ENCODE measurements around the gene C5AR2. TPM values are rescaled to one million over a fixed set of nuclear protein-coding genes. Genes with fewer than 3 reads are reported as not detected.
"Not testable (repeated sequence)": the region's sequence is repeated elsewhere in the genome, so short reads cannot be mapped to it uniquely, and the experiment has no call there.

The C5AR2 gene
- total RNA-seq, 1 donor from 2014 or later: 0.07 TPM

DNA sequence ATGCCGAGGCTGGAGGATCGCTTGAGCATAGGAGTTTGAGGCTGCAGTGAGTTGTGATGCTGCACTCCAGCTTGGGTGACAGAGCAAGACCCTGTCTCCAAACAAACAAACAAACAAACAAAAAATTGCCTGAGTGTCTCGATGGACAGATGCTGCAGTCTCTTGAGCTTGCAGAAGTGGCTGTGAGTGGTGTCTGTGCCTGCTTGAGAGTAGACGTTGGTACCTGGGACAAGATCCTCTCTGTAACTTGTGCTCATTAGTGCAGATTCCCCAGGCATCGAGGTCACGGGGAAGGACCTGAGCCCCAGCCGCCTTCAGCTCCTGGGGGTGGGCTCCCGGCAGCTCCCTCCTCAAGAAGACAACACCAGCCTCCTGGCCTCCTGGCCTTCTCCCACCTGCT, 8.6 kb upstream of the C5AR2 start:
- TF ChIP-seq, protein P1, sequence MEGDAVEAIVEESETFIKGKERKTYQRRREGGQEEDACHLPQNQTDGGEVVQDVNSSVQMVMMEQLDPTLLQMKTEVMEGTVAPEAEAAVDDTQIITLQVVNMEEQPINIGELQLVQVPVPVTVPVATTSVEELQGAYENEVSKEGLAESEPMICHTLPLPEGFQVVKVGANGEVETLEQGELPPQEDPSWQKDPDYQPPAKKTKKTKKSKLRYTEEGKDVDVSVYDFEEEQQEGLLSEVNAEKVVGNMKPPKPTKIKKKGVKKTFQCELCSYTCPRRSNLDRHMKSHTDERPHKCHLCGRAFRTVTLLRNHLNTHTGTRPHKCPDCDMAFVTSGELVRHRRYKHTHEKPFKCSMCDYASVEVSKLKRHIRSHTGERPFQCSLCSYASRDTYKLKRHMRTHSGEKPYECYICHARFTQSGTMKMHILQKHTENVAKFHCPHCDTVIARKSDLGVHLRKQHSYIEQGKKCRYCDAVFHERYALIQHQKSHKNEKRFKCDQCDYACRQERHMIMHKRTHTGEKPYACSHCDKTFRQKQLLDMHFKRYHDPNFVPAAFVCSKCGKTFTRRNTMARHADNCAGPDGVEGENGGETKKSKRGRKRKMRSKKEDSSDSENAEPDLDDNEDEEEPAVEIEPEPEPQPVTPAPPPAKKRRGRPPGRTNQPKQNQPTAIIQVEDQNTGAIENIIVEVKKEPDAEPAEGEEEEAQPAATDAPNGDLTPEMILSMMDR (IDR thresholded peaks at IDR 0.05): no peak
- Mint-ChIP-seq H3K4me1 (ENCODE audit: low read depth) (no peaks in the 10 kb centered on the region), H3K36me3 (ENCODE audit: low read depth) (peaks cover 8% of the 10 kb centered on the region), H3K27me3 (ENCODE audit: low read depth) (no peaks in the 10 kb centered on the region), H3K27ac (ENCODE audit: unreplicated experiment) (no peak overlapping the region), H3K4me3 (ENCODE audit: unreplicated experiment) (no peak overlapping the region), H3K9me3 (ENCODE audit: low read depth) (no peaks in the 10 kb centered on the region)
- no peak for DNase-seq (ENCODE audit: low spot score)

- Mint-ChIP-seq H3K9me3 (ENCODE audit: low read depth) (no peaks in the 10 kb centered on the region), H3K27me3 (ENCODE audit: low read depth) (no peaks in the 10 kb centered on the region), H3K4me3 (ENCODE audit: unreplicated experiment) (no peak overlapping the region), H3K4me1 (ENCODE audit: low read depth) (no peaks in the 10 kb centered on the region), H3K27ac (ENCODE audit: unreplicated experiment) (no peak overlapping the region), H3K36me3 (ENCODE audit: low read depth) (peaks cover 8% of the 10 kb centered on the region)
- no peak for DNase-seq (ENCODE audit: low spot score)
- TF ChIP-seq, protein P1 (IDR thresholded peaks at IDR 0.05): no peak
Observed at GRCh38 chr19:47323872-47324271, 8.1 kb upstream of the C5AR2 start.

DNA sequence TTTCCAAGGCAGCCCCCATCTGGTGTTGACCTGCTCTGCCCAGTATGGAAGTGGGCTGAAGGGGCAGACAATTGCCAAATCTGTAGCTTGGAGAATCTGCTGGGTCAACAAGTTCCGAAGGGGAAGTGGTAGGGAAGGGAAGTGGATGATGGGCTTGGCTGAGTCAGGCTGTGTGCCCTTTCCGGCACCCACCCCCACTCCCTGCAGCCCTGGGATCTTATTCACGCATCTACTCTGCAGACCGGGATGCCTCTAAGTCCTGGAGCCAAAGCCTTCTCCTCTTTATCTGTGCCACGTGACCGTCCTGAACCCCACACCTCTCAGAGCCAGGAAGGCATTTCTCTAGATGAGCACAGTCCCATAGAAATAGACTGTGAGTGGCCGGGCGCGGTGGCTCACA, 7.5 kb upstream of the C5AR2 start:
- Mint-ChIP-seq H3K27ac (ENCODE audit: unreplicated experiment) (no peak overlapping the region), H3K27me3 (ENCODE audit: low read depth) (no peaks in the 10 kb centered on the region), H3K4me3 (ENCODE audit: unreplicated experiment) (no peak overlapping the region), H3K9me3 (ENCODE audit: low read depth) (no peaks in the 10 kb centered on the region), H3K36me3 (ENCODE audit: low read depth) (peaks cover 8% of the 10 kb centered on the region), H3K4me1 (ENCODE audit: low read depth) (no peaks in the 10 kb centered on the region)
- DNase-seq (ENCODE audit: low spot score): no peak
- TF ChIP-seq, protein P1 (IDR thresholded peaks at IDR 0.05): no peak

DNA sequence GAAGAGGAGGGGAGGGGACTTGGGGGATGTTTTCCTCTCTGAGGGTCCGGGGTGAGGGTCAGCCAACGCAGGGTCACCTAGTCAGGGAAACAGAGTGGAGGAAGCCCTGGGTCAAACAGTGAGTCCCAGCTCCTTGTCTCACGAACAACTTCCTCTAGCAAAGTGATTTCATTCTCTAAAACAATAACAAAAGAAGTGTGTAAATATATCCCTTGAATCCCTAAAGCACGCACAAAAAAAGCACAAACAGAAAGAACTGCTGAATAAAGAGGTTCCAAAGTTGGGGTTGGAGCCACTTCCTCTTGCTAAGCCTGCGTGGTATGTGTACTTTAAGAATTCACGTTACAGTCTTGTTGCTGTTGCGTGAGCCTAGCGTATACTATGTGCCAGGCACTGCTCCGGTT, 1.5 kb upstream of the C5AR2 start:
- H3K27ac Mint-ChIP-seq (ENCODE audit: unreplicated experiment): peak overlapping the region; percentile 57
- TF ChIP-seq, protein P1 (IDR thresholded peaks at IDR 0.05): no peak
- H3K4me3 Mint-ChIP-seq (ENCODE audit: unreplicated experiment): no peak overlapping the region
- no peaks in the 10 kb centered on the region for H3K36me3 Mint-ChIP-seq (ENCODE audit: low read depth)
- H3K27me3 Mint-ChIP-seq (ENCODE audit: low read depth): peaks cover 2% of the 10 kb centered on the region
- H3K4me1 Mint-ChIP-seq (ENCODE audit: low read depth): peaks cover 14% of the 10 kb centered on the region
- DNase-seq (ENCODE audit: low spot score): no peak
- no peaks in the 10 kb centered on the region for H3K9me3 Mint-ChIP-seq (ENCODE audit: low read depth)

DNA sequence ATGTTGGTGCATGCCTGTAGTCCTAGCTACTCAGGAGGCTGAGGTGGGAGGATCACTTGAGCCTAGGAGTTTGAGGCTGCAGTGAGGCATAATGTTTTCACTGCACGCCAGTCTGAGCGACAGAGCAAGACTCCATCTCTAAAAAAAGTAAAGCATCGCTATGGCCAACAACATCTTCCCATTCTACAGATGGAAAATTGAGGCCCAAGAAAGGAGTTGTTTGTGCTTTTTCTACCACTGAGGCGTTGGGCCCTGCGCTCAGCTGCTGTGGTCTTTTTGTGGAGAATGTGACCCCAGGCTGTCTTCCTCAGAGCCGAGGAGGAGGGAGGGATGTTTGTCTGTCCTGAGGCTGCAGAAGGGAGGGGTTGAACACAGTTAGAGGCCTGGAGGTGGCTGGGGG, 485 bp upstream of the C5AR2 start:
- TF ChIP-seq, protein P1 (IDR thresholded peaks at IDR 0.05): no peak
- Mint-ChIP-seq H3K36me3 (ENCODE audit: low read depth) (no peaks in the 10 kb centered on the region), H3K4me1 (ENCODE audit: low read depth) (peaks cover 14% of the 10 kb centered on the region), H3K9me3 (ENCODE audit: low read depth) (no peaks in the 10 kb centered on the region), H3K4me3 (ENCODE audit: unreplicated experiment) (no peak overlapping the region), H3K27me3 (ENCODE audit: low read depth) (peaks cover 2% of the 10 kb centered on the region), H3K27ac (ENCODE audit: unreplicated experiment) (no peak overlapping the region)
- no peak for DNase-seq (ENCODE audit: low spot score)

DNA sequence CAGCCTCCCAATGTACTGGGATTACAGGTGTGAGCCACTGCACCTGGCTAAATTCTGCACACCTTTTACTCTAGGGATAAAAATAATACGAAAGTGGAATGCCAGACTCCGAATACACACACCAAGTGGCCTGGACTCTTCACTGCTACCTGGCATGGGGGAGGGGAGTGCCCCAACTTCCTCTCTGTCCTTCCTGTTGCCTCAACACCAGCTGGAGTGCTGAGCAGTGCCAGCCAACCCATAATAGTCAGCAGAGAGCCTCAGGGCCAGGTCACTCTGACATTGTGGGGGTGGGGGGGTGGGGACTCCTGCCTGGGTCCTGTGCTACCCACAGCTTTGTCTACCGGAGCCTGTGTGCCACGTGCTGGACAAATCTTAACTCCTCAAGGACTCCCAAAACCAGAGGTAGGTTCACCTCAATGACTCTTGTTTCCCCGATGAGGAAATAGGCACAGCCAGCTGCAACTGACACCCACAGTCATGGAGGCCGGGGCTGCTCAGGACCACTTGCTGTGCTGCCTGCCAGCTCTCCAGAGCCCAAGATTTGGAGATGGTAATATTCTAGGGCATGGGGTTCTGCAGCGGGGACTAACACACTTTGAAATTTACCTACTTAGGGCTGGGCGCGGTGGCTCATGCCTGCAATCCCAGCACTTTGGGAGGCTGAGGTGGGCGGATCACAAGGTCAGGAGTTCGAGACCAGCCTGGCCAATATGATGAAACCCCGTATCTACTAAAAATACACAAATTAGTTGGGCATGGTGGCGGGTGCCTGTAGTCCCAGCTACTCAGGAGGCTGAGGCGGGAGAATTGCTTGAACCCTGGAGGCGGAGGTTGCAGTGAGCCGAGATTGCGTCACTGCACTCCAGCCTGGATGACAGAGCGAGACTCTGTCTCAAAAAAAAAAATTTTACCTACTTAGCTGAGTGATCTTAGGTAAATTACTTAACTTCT, 5.1 kb downstream of the C5AR2 start:
- H3K4me1 Mint-ChIP-seq (ENCODE audit: low read depth); H3K27me3 Mint-ChIP-seq (ENCODE audit: low read depth); H3K9me3 Mint-ChIP-seq (ENCODE audit: low read depth); H3K27ac Mint-ChIP-seq (ENCODE audit: unreplicated experiment); H3K4me3 Mint-ChIP-seq (ENCODE audit: unreplicated experiment); DNase-seq (ENCODE audit: low spot score); H3K36me3 Mint-ChIP-seq (ENCODE audit: low read depth): not testable (repeated sequence)
